ENCODE results near the gene CHRNG.

Gene CHRNG

DNA sequence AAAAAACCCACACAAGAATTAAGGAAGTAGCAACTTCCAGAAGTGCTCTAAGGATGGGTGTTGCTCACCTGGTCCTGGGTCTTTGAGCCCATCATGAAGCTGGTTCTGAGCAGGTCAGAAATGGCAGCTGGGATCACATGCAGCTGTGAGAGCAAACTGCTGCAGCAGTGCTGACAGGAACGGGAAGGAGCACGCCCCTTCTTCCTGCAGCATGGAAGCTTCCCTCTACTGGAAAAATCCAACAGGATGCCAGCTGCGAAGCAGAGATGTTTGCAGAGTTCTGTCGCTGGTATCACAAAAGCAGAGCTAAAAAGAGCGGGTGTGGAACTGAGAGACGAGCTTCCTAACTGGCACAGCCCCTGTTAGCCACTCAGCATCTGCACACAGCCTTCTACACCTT lies 44.7 kb downstream of the CHRNG start:
- DNase-seq: no peak

DNA sequence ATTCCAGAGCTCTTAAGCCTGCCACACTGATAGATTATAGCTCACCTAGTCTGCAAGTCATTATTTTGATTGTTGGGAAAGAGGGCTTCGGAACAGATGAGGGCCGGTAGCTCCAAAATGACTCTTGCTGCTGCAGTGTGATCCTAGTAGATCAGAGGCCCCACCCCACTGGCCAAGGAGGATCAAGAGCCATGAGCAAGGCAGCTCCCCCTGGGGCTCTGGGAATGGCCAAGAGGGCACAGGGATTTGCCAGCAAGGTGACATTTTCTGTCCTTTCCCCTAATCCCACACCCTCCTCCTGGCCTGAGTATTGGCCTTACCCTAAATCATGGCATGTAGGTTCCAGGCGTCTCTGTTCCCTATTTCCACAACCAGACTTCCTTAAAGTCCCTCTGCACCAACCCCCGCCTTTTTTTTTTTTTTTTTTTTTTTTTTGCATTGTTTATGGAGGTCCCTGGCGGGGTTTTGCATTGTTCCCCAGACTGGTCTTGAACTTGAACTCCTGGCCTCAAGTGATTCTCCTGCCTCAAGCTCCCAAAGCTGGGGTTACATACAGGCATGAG lies 47.5 kb downstream of the CHRNG start:
- no peak for DNase-seq

GRCh38 chr2:232587512-232587911 lies 48.0 kb downstream of the CHRNG start:
- DNase-seq: no peak

DNA sequence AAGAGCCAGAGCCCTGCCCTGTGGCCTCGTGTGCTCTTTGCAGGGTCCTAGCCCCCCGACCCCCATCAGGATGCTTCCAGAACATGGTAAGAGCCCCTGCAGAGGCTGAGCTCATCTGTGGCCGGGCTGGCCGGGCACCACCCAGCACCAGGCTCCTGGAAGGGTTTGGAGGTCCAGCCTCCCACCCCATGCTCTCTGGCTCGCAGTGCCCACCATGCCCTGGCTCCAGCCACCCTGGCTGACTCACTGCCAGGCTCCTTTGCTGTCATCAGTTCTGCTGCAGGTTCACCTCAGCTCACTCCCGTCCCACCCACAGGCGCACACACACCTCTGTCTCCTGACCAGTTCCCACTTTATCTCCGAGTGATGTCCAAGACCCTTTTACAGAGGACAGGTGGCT lies 48.5 kb downstream of the CHRNG start:
- DNase-seq: no peak

DNA sequence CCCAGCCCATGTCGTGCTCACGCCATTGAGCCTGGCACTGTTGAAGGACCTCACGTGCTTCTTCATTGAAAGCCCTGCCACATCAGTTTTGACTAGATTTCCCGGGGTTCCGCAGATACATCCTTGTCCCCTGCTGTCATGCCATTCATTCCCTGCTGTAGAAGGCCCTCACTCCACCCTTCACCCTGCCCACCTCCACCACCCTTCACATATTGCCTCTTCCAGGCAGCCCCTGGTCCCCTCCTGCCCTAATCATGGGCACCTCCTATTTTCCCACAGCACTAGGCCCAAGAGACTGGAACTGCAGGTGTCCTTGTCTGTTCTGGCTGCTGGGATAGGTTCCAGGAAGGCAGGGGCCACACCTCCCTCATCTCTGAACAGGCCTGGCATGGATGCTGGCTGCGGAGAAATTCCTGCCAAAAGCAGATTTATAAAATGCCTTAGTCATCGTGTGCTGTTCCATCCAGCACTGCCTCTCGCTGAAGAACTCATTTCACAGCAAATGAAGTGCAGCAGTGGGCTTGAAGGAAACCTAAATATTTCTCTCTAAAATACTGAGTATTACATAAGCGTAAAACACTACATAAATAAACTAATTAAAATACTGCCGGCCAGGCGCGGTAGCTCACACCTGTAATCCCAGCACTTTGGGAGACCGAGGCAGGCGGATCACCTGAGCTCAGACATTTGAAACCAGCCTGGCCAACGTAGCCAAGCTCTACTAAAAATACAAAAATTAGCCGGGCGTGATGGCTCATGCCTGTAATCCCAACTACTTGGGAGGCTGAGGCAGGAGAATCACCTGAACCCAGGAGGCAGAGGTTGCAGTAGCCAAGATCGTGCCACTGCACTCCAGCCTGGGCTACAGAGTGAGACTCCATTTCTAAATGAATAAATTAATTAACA lies 49.4 kb downstream of the CHRNG start:
- DNase-seq: no peak

DNA sequence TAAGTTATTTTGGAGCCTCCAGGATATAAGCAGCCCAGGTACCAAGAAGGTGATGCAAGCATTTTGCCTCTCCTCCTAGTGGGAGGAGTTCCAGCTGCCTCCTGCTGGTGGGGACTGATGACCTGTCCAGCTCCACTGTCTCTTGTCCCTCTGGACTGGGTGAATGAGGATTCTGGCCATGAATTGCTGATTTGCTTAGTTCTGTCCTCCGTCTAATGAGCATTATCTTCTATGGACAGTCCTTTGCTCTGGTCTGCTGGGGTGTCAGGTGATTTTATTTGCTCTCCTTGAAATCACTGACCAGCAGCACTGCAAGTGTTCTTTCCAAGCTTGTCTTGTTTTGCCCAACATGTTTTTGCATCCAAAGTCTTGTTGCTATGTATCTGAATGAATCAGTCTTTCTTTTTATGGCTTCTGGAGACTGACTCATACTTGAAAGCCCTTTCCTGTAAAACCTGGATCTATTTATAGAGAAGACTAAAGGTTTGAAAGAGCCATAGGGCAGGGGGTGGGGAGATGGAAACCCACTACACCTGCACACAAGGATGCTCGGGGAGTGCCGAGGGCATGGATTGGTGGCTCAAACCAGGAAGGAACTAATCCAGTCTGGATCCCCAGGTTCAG lies 53.4 kb downstream of the CHRNG start:
- no peak for DNase-seq

- DNase-seq: no peak
Observed at GRCh38 chr2:232593982-232594381, 54.5 kb downstream of the CHRNG start.
